H9 (cell line): ENCODE measurements around the gene CCL15. TPM values are rescaled to one million over a fixed set of nuclear protein-coding genes. Genes with fewer than 3 reads are reported as not detected.
A peak's percentile ranks its signal among the peaks of the same experiment; 100 is the strongest.

Experiments used
- DNase-seq: peaks from one replicate; pipeline ENCODE4 v3.0.0-alpha.2; 2017
- H2AFZ ChIP-seq: one replicate; pipeline ENCODE4 v1.6.1; 2013; ENCODE audit warnings: mild to moderate bottlenecking, low read length, control low read depth, moderate library complexity
- H2AK5ac ChIP-seq: 2 replicates; pipeline ENCODE4 v1.6.1; 2013; ENCODE audit warnings: low read length, control low read depth, mixed read lengths; ENCODE audit not compliant: insufficient read length
- H2BK120ac ChIP-seq: one replicate; pipeline ENCODE4 v1.6.1; 2013; ENCODE audit warnings: low read depth, mild to moderate bottlenecking, low read length, control low read depth, inconsistent platforms; ENCODE audit not compliant: poor library complexity, severe bottlenecking
- H2BK12ac ChIP-seq: 2 replicates; pipeline ENCODE4 v1.6.1; 2013; ENCODE audit warnings: low read length, control low read depth, mixed read lengths, low read depth; ENCODE audit not compliant: insufficient read length
- H2BK15ac ChIP-seq: 2 replicates; pipeline ENCODE4 v1.6.1; 2013; ENCODE audit warnings: low read depth, low read length, control low read depth
- H2BK20ac ChIP-seq: one replicate; pipeline ENCODE4 v1.6.1; 2013; ENCODE audit warnings: low read depth, mild to moderate bottlenecking, low read length, control low read depth, inconsistent platforms; ENCODE audit not compliant: poor library complexity, severe bottlenecking
- H2BK5ac ChIP-seq: 2 replicates; pipeline ENCODE4 v1.6.1; 2013; ENCODE audit warnings: low read length, control low read depth, mixed read lengths; ENCODE audit not compliant: insufficient read length
- H3K14ac ChIP-seq: 2 replicates; pipeline ENCODE4 v1.6.1; 2013; ENCODE audit warnings: low read length, control low read depth; ENCODE audit not compliant: insufficient read depth
- H3K18ac ChIP-seq: 2 replicates; pipeline ENCODE4 v1.6.1; 2013; ENCODE audit warnings: low read depth, mild to moderate bottlenecking, mixed read lengths, low read length, control low read depth; ENCODE audit not compliant: insufficient read length
- H3K23ac ChIP-seq: 2 replicates; pipeline ENCODE4 v1.6.1; 2013; ENCODE audit warnings: low read length, control low read depth, mixed read lengths, low read depth; ENCODE audit not compliant: insufficient read length
- H3K23me2 ChIP-seq: 2 replicates; pipeline ENCODE4 v1.6.1; 2013; ENCODE audit warnings: low read depth, mild to moderate bottlenecking, mixed read lengths, low read length, control low read depth; ENCODE audit not compliant: insufficient read length, poor library complexity, severe bottlenecking
- H3K27ac ChIP-seq: 2 replicates; pipeline ENCODE4 v1.5.1; 2013; ENCODE audit warnings: low read length, control low read depth, mixed read lengths, low read depth; ENCODE audit not compliant: insufficient read length
- H3K27me3 ChIP-seq: 2 replicates; pipeline ENCODE4 v1.6.1; 2013; ENCODE audit warnings: low read length, control low read depth, inconsistent platforms; ENCODE audit not compliant: insufficient read depth
- H3K4ac ChIP-seq: 2 replicates; pipeline ENCODE4 v1.6.1; 2013; ENCODE audit warnings: low read depth, mild to moderate bottlenecking, control low read depth, inconsistent platforms, low read length, moderate library complexity
- H3K4me1 ChIP-seq: 2 replicates; pipeline ENCODE4 v1.6.1; 2013; ENCODE audit warnings: low read length, control low read depth, inconsistent platforms; ENCODE audit not compliant: insufficient read depth
- H3K4me2 ChIP-seq: 2 replicates; pipeline ENCODE4 v1.6.1; 2013; ENCODE audit warnings: low read length, control low read depth, mixed read lengths; ENCODE audit not compliant: insufficient read length, insufficient read depth
- H3K56ac ChIP-seq: 2 replicates; pipeline ENCODE4 v1.6.1; 2013; ENCODE audit warnings: low read depth, mild to moderate bottlenecking, mixed read lengths, low read length, control low read depth; ENCODE audit not compliant: insufficient read length
- H3K79me1 ChIP-seq: 2 replicates; pipeline ENCODE4 v1.6.1; 2013; ENCODE audit warnings: low read depth, mild to moderate bottlenecking, moderate library complexity, low read length, control low read depth, inconsistent platforms; ENCODE audit not compliant: insufficient read depth, poor library complexity, severe bottlenecking
- H3K79me2 ChIP-seq: 2 replicates; pipeline ENCODE4 v1.6.1; 2013; ENCODE audit warnings: low read length, control low read depth, inconsistent platforms; ENCODE audit not compliant: insufficient read depth
- H3K9ac ChIP-seq: 2 replicates; pipeline ENCODE4 v1.6.1; 2013; ENCODE audit warnings: low read length, control low read depth, mixed read lengths; ENCODE audit not compliant: insufficient read length; ENCODE audit errors: extremely low read depth
- H3K9me3 ChIP-seq: one replicate; pipeline ENCODE4 v1.6.1; 2013; ENCODE audit warnings: low read depth, low read length, inconsistent platforms; ENCODE audit not compliant: control insufficient read depth
- H3T11ph ChIP-seq: one replicate; pipeline ENCODE4 v1.6.1; 2013; ENCODE audit warnings: mild to moderate bottlenecking, low read length, control low read depth, inconsistent platforms
- H4K20me1 ChIP-seq: one replicate; pipeline ENCODE4 v1.6.1; 2013; ENCODE audit not compliant: control insufficient read depth, insufficient read length, insufficient read depth
- H4K5ac ChIP-seq: 2 replicates; pipeline ENCODE4 v1.6.1; 2013; ENCODE audit warnings: low read depth, mild to moderate bottlenecking, mixed read lengths, low read length, control low read depth; ENCODE audit not compliant: insufficient read length
- H4K8ac ChIP-seq: replicated peaks from 2 replicates; pipeline ENCODE4 v1.6.1; 2013; ENCODE audit warnings: low read length, control low read depth, mixed read lengths, low read depth; ENCODE audit not compliant: insufficient read length
- H4K91ac ChIP-seq: 2 replicates; pipeline ENCODE4 v1.6.1; 2013; ENCODE audit warnings: low read depth, mild to moderate bottlenecking, moderate library complexity, mixed read lengths, low read length, control low read depth; ENCODE audit not compliant: insufficient read length
- H3K27ac Mint-ChIP-seq, 3 experiments: 2 replicates in 2 of 3; 3 replicates in 1 of 3; pipeline ENCODE4 v1.8.0; 2020 to 2021; ENCODE audit warnings: mixed read lengths in 3 of 3, mild to moderate bottlenecking in 1 of 3, moderate library complexity in 1 of 3
- H3K27me3 Mint-ChIP-seq: 2 replicates; pipeline ENCODE4 v1.8.0; 2021; ENCODE audit warnings: low read depth, mild to moderate bottlenecking, moderate library complexity, mixed read lengths
- H3K36me3 Mint-ChIP-seq, 3 experiments: 2 replicates in 2 of 3; 3 replicates in 1 of 3; pipeline ENCODE4 v1.8.0; 2020 to 2021; ENCODE audit warnings: low read depth in 3 of 3, mixed read lengths in 3 of 3; ENCODE audit not compliant: insufficient read depth in 1 of 3
- H3K4me1 Mint-ChIP-seq, 2 experiments: 2 replicates each; pipeline ENCODE4 v1.8.0; 2020; ENCODE audit warnings: mixed read lengths in 2 of 2
- H3K4me3 Mint-ChIP-seq, 2 experiments: 2 replicates in 1 of 2; 3 replicates in 1 of 2; pipeline ENCODE4 v1.8.0; 2020 to 2021; ENCODE audit warnings: mild to moderate bottlenecking in 2 of 2, mixed read lengths in 2 of 2, moderate library complexity in 1 of 2
- H3K9me3 Mint-ChIP-seq, 2 experiments: 2 replicates in 1 of 2; 3 replicates in 1 of 2; pipeline ENCODE4 v1.8.0; 2020; ENCODE audit warnings: mild to moderate bottlenecking in 2 of 2, mixed read lengths in 2 of 2, moderate library complexity in 1 of 2
- CTCF ChIP-seq: fragments of 200-600 bp; sonication (generic); conservative IDR thresholded peaks from 3 replicates; pipeline ENCODE4 v1.8.0; 2021; ENCODE audit warnings: antibody characterized with exemption, mild to moderate bottlenecking
- WGBS: extraction: QIAGEN DNeasy Blood & Tissue Kit; methylation state at CpG from one replicate; pipeline ENCODE4 v1.1.7; 2013; ENCODE audit warnings: missing lambda C conversion rate, low lambda C conversion rate, mixed read lengths; ENCODE audit not compliant: insufficient read length; ENCODE audit errors: extremely low coverage; 5-methylcytosine and 5-hydroxymethylcytosine counted together
- total RNA-seq: library from RNA; stranded (reverse); gene quantifications from 2 replicates; pipeline ENCODE4 v1.2.1, GENCODE V29; 2021

CCL15 gene
- total RNA-seq, 1 experiment from 2014 or later: not detected

GRCh38 chr17:35953720-35954119 lies 47.6 kb downstream of the CCL15 start:
- H2BK20ac ChIP-seq: no peak overlapping the region
- H2BK12ac ChIP-seq: no peak overlapping the region
- H3K9ac ChIP-seq: no peak overlapping the region
- no peak overlapping the region for H4K91ac ChIP-seq
- Mint-ChIP-seq H3K4me3 (no peak overlapping the region), H3K27me3 (peaks cover 6% of the 10 kb centered on the region), H3K9me3 (no peaks in the 10 kb centered on the region), H3K4me1 (peaks cover 13 to 14% of the 10 kb centered on the region in 2 experiments), H3K27ac (peak overlapping the region in 1 of 3 experiments; percentile 56; a peak in 1 of 7 replicates), H3K36me3 (no peaks in the 10 kb centered on the region)
- H2BK120ac ChIP-seq: no peak overlapping the region
- no peak overlapping the region; the same call in 1 of the 2 replicates for H2BK15ac ChIP-seq
- no peak overlapping the region for H2AK5ac ChIP-seq
- H3K14ac ChIP-seq: peak overlapping the region; percentile 63
- H3K23ac ChIP-seq: no peak overlapping the region
- no peaks in the 10 kb centered on the region for H3K9me3 ChIP-seq
- H3K79me2 ChIP-seq: no peaks in the 10 kb centered on the region
- no peaks in the 10 kb centered on the region for H4K20me1 ChIP-seq
- no peak overlapping the region for H3K56ac ChIP-seq
- H3K18ac ChIP-seq: peak overlapping the region; percentile 80
- no peak overlapping the region for H3T11ph ChIP-seq
- no peak overlapping the region for H3K4ac ChIP-seq
- DNase-seq: peak; percentile 53
- H2AFZ ChIP-seq: no peak overlapping the region
- no peak overlapping the region for H3K4me2 ChIP-seq
- H4K5ac ChIP-seq: no peak overlapping the region
- no peak overlapping the region for H3K27ac ChIP-seq
- H2BK5ac ChIP-seq: no peak overlapping the region
- TF ChIP-seq CTCF: no peak
- H3K27me3 ChIP-seq: no peaks in the 10 kb centered on the region
- WGBS: no CpG with 5 or more reads among the region's 7 CpGs
- H3K4me1 ChIP-seq: no peaks in the 10 kb centered on the region; the same call in 1 of the 2 replicates
- H4K8ac ChIP-seq: no peak overlapping the region
- no peaks in the 10 kb centered on the region for H3K23me2 ChIP-seq
- H3K79me1 ChIP-seq: no peaks in the 10 kb centered on the region
